GM21737 (cell line): ENCODE results near the gene HIPK1.

Experiments used
- ATAC-seq: cut with Tn5 transposase; IDR thresholded peaks from one replicate; pipeline ENCODE4 v1.9.1; 2021; ENCODE audit warnings: mild to moderate bottlenecking, moderate library complexity; ENCODE audit not compliant: unreplicated experiment

Gene HIPK1

DNA sequence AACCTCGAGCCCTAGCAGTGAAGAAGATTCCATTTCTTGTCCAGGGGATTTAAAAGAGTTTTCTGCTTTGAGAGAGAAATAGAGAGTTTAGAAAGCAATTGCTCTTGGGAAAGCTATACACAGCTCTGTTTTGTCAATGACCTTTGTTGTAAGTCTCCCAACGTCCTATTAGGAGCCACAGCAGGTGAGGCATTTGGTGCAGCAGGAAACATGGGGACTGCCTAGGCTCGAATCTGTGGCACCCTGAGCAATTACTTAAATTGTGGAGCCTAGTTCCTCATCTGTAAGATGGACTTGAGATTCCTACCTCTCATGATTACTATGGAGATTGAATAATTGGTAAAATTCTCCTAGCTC, 15.8 kb upstream of the HIPK1 start:
- ATAC-seq = no peak

DNA sequence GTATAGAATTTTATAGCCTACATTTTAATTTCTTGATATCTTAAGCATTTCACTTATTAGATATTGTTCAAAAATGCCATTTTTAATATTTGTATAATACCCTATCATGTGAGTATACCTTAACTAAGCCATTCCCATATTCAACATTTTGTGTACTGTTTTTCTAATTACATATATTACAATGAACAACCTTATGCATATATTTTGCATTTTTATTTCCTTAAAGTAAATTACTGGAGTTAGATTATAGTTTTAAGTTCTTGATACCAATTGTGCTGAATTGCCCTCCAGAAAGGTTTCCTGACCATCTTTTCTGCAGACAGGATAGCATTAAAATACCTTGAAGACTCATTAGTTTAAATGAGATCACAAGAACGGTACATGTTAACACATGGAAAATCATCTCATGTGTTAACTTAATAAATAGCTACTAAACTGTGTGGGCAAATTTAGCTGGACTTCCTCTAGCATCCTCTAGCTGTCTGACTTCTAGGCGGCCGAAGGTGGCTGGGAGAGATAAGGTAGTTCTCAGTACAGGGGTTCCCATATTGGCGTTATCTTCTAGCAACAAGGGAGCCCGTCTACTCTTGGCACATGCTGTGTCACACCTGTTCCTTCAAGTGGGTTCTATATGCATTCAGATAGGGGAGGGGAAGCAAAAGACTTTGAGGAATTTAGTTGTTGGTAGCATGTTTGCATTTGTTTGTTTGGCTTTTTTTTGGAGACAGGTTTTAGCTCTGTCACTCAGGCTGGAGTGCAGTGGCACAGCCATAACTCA, 15.0 kb upstream of the HIPK1 start:
- no peak for ATAC-seq

- ATAC-seq = no peak
Observed at GRCh38 chr1:113916974-113917373, 12.2 kb upstream of the HIPK1 start.

DNA sequence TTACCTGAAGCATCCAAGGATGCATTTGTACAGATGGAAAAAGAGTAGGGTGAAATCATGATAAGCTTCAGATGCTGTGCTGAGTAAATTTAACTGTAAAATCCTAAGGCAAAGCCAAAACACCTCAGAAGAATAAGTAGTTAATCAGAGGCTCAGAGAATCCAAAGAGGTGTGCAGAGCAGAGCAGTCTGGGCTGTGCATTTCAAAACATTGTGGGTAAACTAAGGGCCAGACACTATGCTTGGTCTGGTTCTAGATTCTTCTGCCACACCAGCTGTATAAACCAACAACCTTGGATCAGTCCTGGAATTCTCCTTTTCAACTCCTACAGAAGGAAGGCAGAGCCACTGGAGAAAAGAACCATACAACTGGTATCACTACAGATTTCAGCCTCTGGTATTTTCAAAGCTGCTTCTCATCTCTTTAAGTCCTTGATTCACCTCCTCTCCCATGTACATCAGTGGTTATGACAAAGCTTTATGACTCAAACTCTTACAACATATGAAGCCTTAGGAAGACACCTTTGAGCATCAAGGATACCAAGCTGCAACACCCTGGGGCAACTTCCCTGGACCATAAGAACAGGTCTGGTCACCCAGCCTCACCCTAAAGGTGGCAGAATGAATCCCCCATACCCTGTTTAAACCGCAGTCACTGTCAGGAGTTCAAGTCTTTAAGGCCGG, 11.6 kb upstream of the HIPK1 start:
- no peak for ATAC-seq

DNA sequence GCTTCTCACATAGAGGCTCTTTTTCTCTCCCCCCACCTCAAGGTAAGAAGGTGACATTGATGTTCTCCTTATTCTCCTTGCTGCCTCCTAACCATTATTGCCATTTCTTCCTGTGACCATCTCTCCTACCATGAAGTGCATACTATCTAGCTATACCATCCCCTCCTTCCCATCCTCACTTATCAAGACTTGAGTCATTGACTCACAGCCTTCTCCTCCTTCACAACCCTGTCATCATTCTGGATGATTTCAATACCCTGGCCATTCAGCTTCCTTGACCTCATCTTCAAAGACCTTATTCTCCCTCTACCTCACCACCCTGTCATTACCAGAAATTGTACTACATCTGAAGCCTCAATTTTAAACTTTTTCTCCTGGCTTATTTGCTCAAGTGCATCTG, 10.9 kb upstream of the HIPK1 start:
- no peak for ATAC-seq

- ATAC-seq = no peak
Observed at GRCh38 chr1:113922957-113923356, 6.2 kb upstream of the HIPK1 start.

DNA sequence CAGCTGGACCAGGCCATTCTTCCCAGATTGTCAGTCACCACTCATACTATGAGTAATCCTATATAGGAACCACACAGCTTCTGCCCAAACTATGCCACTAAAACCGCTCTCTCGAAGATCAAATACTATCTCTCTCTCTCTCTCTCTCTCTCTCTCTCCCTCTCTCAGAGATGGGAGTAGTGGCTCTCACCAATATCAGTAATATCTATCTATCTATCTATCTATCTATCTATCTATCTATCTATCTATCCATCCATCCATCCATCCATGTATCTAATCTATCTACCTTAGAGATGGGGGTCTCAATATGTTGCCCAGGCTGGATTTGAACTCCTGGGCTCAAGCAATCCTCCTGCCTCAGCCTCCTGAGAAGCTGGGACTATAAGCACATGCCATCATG, 4.7 kb upstream of the HIPK1 start:
- ATAC-seq = no peak

- ATAC-seq = peak; percentile 22
Observed at GRCh38 chr1:113928187-113928930, 765 bp upstream of the HIPK1 start.

DNA sequence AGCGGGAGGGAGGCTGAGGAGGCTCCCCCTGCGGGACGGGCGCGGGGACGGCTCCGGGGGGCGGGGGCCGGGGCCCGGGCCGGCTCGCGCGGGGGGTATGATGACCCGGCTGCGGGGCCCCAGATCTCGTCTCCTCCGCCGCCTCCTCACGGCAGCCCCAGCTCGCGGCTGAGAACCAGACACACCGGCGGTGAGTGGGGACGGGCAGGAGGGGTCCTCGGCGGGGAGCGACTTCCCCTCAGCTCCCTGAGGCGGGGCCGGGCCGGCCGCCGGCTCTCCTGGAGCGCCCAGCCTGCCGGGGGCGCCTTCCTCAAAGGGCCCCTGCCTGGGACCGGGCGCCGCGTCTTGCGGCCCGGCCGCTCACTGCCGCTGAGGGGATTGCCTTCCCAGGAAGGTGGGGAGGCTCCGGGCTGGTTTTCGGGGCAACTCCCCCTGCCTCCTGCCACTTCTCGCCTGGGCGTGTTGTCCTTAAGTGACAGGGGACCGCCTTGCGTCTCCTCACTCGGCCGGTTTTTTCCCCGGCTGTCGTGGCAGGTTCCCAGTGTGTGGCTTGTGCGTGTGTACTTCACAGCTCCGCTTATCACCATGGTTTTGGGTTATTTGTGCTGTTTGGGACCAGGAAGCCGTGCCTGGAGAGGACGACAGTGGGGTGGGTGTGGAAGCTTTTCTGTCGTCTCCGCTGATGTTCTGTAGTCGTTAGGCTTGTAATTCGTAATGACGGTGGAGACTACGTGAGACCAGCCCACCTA, 800 bp downstream of the HIPK1 start:
- peak; percentile 34 for ATAC-seq

DNA sequence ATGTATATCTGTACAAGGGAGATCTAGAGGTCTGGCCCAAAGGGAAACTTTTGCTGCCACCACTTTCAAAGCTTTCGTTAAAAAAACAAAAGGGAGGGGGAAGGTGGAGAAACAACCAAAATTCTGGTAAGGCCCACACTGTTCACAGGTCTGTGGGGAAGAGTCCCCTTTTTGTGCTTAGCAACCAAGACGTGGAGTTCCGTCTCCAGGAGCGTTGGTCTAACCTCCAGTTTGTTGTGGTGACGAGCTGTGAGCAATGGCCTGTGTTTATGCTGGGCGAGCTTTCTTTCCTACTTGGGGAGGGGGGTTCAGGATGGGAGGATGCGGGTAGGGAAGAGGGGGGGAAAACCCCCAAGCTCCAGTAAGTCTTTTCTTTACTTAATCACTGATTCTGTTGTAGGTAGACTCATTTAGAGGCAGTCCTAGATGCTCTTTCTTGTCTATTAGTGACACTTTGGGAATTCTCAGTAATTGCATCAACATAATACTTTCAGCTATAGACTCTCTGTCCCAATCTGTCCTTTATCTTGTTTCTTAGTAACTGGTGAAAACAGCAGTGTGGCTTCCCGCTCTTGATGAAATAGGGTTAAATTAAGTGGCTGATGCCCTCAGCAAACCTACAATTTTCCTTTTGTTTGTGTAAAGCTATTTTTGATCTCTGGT, 1.5 kb downstream of the HIPK1 start:
- ATAC-seq = no peak

DNA sequence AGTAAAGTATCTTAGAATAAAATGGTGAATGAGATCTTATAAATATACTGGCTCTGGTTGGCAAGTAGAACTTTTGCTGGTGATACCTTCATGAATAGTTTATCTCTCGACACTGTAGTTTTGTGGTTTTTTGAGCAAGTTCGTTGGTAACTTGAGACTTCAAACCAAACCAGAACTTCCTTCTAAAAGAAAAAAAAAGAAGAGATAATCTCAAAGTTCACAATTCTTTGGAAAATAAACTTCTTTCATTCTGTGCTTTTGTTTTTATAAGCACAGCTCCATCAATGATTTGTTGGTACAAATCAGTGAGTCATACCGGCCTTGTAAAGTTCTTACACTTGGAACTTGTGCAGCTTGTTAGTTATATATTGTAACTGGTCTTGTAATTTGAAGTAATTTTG, 2.3 kb downstream of the HIPK1 start:
- no peak for ATAC-seq

DNA sequence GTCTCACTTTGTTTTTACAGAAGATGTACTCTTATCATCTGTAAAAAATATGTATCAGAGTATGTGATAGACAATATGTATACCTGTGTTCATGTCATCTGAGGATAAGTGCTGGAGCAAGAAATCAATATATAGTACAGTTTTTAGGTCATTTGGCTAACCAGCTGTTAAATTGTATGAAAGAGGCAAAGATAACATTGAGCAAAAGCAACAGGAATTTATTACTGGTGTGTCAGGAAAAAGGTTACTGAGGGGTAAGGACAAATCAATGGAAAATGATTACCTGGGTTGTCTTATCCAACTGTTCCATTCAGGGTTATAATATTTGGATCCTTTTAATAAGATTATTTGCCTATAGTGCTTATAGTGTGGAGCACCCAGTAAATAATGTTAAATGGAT, 4.9 kb downstream of the HIPK1 start:
- ATAC-seq = no peak

DNA sequence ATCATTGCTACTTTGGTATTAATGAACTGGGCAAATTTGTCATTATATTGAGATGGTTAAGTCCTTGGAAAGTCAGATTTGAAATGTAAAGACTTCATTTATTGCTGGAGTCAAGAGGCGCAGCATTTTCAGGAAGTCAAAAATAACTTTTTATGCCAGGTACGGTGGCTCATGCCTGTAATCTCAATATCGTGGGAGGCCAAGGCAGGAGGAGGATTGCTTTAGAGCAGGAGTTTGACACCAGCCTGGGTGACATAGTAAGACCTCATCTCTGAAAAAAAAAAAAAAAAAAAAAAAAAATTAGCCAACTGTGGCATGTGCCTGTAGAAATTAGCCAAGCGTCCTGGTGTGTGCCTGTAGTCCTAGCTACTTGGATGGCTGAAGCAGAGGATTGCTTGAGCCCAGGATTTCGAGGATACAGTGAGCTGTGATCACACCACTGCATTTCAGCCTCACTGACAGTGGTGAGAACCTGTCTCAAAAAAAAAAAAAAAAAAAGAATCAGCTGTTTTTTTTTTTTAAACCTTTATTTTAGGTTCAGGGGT, 5.5 kb downstream of the HIPK1 start:
- no peak for ATAC-seq

GRCh38 chr1:113935176-113935575, 6.1 kb downstream of the HIPK1 start:
- ATAC-seq = no peak

DNA sequence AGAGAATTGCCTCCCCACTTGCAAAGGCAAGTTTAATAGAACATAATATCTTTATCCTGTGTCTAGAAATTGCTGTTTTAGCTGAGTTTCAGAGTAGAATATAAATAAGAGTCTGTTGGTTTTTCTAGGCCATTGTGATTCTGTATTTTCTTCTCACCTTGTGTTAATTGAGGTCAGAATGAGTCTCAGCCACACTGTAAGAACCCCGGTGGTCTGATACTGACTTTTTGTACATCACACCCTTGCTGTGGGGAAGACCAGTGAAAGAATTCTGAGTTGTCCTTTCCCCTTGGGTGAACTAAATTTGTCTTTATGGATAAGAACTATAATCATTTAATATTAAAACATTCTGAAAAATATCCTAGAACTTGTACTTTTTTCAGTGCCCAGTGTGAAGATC, 6.8 kb downstream of the HIPK1 start:
- ATAC-seq = no peak

DNA sequence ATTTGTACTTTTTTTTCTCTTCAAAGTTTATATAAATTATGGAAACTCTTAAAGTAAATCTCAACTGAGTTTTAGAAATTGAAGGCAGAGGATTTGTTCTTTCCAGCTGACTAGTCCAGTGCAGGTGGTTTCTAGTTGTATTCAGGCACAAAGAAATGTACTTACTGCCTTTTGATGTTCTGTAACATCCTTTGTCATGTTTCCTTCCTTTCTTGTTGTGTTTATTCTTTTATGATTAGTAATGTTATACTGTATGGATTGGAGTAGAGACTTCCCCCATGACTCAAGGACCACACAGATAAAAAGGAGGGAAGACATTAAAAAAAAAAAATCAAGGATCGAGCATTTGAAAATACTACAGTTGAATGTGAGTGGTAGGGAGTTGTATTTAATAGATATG, 8.0 kb downstream of the HIPK1 start:
- no peak for ATAC-seq

GRCh38 chr1:113938192-113938591, 9.1 kb downstream of the HIPK1 start:
- no peak for ATAC-seq

DNA sequence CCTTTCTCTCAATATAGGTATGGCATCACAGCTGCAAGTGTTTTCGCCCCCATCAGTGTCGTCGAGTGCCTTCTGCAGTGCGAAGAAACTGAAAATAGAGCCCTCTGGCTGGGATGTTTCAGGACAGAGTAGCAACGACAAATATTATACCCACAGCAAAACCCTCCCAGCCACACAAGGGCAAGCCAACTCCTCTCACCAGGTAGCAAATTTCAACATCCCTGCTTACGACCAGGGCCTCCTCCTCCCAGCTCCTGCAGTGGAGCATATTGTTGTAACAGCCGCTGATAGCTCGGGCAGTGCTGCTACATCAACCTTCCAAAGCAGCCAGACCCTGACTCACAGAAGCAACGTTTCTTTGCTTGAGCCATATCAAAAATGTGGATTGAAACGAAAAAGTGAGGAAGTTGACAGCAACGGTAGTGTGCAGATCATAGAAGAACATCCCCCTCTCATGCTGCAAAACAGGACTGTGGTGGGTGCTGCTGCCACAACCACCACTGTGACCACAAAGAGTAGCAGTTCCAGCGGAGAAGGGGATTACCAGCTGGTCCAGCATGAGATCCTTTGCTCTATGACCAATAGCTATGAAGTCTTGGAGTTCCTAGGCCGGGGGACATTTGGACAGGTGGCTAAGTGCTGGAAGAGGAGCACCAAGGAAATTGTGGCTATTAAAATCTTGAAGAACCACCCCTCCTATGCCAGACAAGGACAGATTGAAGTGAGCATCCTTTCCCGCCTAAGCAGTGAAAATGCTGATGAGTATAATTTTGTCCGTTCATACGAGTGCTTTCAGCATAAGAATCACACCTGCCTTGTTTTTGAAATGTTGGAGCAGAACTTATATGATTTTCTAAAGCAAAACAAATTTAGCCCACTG, 11.5 kb downstream of the HIPK1 start:
- ATAC-seq = no peak

DNA sequence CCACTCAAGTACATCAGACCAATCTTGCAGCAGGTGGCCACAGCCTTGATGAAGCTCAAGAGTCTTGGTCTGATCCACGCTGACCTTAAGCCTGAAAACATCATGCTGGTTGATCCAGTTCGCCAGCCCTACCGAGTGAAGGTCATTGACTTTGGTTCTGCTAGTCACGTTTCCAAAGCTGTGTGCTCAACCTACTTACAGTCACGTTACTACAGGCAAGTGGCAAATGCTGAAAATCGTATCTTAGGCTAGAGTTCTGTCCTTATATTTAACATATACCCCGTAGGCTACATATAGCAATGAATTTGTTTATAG, 12.1 kb downstream of the HIPK1 start:
- ATAC-seq = no peak

DNA sequence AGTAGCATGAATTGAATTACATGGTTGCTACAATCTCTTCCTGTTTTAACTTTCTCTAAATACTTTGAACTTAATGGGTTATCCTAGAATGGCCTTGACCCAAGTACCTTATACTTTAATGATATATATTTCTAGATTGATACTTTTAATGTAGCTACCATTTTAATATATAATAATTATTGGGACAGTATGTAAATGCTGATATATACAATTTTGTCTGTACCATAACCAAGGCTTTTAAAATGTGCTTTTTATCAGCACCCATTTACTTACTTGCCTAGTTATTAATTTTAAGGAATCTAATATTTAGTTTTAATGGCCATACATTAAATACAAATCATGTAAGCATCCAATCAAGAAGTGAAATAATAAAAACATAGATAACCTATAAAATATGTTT, 13.4 kb downstream of the HIPK1 start:
- ATAC-seq = no peak
